Measurements from ENCODE around the gene IKBIP.

- no peak for TF ChIP-seq EZH2 (IDR thresholded peaks at IDR 0.05; ENCODE audit: borderline replicate concordance, low read depth, low read length, severe bottlenecking)
- TF ChIP-seq CTCF (IDR thresholded peaks at IDR 0.05; ENCODE audit: borderline replicate concordance, extremely low read depth, low read length, poor library complexity, severe bottlenecking): no peak
Measured at GRCh38 chr12:98639491-98639890, 5.1 kb downstream of the IKBIP start.

All from DND-41 (cell line).